Measurements from ENCODE around the gene ASPSCR1. TPM values are rescaled to one million over a fixed set of nuclear protein-coding genes. Genes with fewer than 3 reads are reported as not detected.

The ASPSCR1 gene
- total and polyA plus RNA-seq, 9 of the 15 experiments (the other 6 are each of a cell fraction or from before 2014, with no cell fraction given), result 0.90 to 36.9 (median 11.6) TPM

GRCh38 chr17:82056729-82057621 is 79.5 kb downstream of the ASPSCR1 start (continued):
- TF ChIP-seq MED1 (CRISPR knock-in tag; IDR thresholded peaks at IDR 0.05; ENCODE audit: borderline replicate concordance) (no peak), POLR2G (IDR thresholded peaks at IDR 0.05; ENCODE audit: low read depth, low read length) (peak; percentile 73), RBFOX2 (IDR thresholded peaks at IDR 0.05; ENCODE audit: low read depth, low read length) (peak; percentile 59), HNRNPL (IDR thresholded peaks at IDR 0.05; ENCODE audit: low read depth, low read length) (0 out of 2 replicates have a peak, but pooled peaks have one; percentile 13), ZNF551 (CRISPR knock-in tag; IDR thresholded peaks at IDR 0.05) (no peak), ZEB2 (IDR thresholded peaks at IDR 0.05) (no peak), EP300 (IDR thresholded peaks at IDR 0.05; ENCODE audit: low read length) (no peak), HLTF (IDR thresholded peaks at IDR 0.05) (no peak), ZBTB11 (CRISPR knock-in tag; IDR thresholded peaks at IDR 0.05) (no peak), STAG1 (CRISPR knock-in tag; IDR thresholded peaks at IDR 0.05; ENCODE audit: borderline replicate concordance) (no peak), TGIF2 (CRISPR knock-in tag; IDR thresholded peaks at IDR 0.05) (no peak), RREB1 (CRISPR knock-in tag; IDR thresholded peaks at IDR 0.05) (no peak), POLR2B (IDR thresholded peaks at IDR 0.05; ENCODE audit: low read depth, partially characterized antibody) (peak; percentile 24), COPS2 (conservative IDR thresholded peaks at IDR 0.05) (no peak), SMARCC2 (IDR thresholded peaks at IDR 0.05; ENCODE audit: low read depth) (no peak)
- TF ChIP-seq, protein P1, sequence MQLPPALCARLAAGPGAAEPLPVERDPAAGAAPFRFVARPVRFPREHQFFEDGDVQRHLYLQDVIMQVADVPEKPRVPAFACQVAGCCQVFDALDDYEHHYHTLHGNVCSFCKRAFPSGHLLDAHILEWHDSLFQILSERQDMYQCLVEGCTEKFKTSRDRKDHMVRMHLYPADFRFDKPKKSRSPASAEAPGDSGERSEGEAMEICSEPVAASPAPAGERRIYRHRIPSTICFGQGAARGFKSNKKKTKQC (CRISPR knock-in tag; IDR thresholded peaks at IDR 0.05), result no peak
- TF ChIP-seq, protein P2, sequence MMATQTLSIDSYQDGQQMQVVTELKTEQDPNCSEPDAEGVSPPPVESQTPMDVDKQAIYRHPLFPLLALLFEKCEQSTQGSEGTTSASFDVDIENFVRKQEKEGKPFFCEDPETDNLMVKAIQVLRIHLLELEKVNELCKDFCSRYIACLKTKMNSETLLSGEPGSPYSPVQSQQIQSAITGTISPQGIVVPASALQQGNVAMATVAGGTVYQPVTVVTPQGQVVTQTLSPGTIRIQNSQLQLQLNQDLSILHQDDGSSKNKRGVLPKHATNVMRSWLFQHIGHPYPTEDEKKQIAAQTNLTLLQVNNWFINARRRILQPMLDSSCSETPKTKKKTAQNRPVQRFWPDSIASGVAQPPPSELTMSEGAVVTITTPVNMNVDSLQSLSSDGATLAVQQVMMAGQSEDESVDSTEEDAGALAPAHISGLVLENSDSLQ (IDR thresholded peaks at IDR 0.05), result no peak

Data from K562 (cell line).